Stomach (tissue), 4 donors: ENCODE results near the gene ALG11.

ENCODE experiments used
- CTCF ChIP-seq, 7 experiments: fragments of 450-650 bp in 4 of 7; fragments of 200-600 bp in 3 of 7; sonication (generic) in 3 of 7; IDR thresholded peaks; one replicate each; pipeline ENCODE4 v1.5.1; 2016 to 2019; ENCODE audit warnings: antibody characterized with exemption in 7 of 7, control low read depth in 2 of 7, mild to moderate bottlenecking in 1 of 7
- EP300 ChIP-seq: sonication (generic); formaldehyde crosslinking; IDR thresholded peaks from one replicate; pipeline ENCODE4 v1.6.1; 2017; ENCODE audit warnings: antibody characterized with exemption
- POLR2A ChIP-seq, 4 donors: fragments of 450-650 bp; IDR thresholded peaks; one replicate each; pipeline ENCODE4 v1.6.1; 2016; ENCODE audit warnings: antibody characterized with exemption in 4 of 4, control low read depth in 2 of 4, mild to moderate bottlenecking in 1 of 4, moderate library complexity in 1 of 4
- POLR2AphosphoS5 ChIP-seq, 3 donors: sonication (generic); formaldehyde crosslinking; IDR thresholded peaks; one replicate each; pipeline ENCODE4 v1.6.1; 2016; ENCODE audit warnings: antibody characterized with exemption in 3 of 3

DNA sequence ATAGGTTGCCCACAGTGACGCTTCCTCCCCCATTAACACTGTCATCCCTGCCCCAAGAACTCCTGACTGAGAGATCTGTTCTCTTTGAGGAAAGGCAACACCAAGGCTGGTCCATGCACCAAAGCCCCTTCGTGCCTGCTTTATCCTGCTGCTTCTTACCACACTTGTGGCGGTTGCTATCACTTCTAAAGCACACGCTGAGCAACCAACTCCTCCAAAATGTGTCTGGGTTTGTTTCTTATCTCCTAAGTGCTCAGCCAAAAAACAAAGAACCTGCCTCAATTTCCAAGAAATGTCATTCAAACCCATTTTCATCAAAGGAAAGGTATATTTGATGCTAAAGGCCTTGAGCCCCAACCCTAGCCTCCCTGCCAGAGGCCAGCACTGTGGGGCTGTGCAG is 15.6 kb upstream of the ALG11 start:
- TF ChIP-seq CTCF (IDR thresholded peaks at IDR 0.05) = no peak
- no peak for TF ChIP-seq POLR2A (IDR thresholded peaks at IDR 0.05)
- TF ChIP-seq POLR2AphosphoS5 (IDR thresholded peaks at IDR 0.05) = no peak
- TF ChIP-seq EP300 = no peak
